ENCODE measurements around the gene RNF151.
"Not testable (repeated sequence)": the region's sequence is repeated elsewhere in the genome, so short reads cannot be mapped to it uniquely, and the experiment has no call there.

Gene RNF151

DNA sequence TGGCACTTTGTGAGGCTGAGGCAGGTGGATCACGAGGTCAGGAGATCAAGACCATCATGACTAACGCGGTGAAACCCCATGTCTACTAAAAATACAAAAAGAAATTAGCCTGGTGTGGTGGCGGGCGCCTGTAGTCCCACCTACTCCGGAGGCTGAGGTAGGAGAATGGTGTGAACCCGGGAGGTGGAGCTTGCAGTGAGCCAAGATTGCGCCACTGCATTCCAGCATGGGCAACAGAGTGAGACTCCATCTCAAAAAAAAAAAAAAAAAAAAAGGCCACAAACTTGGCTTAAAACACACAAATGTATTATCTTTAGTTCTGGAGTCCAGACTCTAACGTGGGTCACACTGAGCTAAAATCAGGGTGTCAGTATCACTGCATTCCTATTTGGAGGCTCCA lies 45.1 kb downstream of the RNF151 start:
- not testable (repeated sequence) for H3K14ac ChIP-seq (ENCODE audit: low read length in 2 of 2); H3K79me1 ChIP-seq (replicated peaks; ENCODE audit: low read length, poor library complexity, severe bottlenecking); H3K9ac ChIP-seq (ENCODE audit: low read length); H3K4me2 ChIP-seq (ENCODE audit: low read length, poor library complexity, severe bottlenecking); H2BK5ac ChIP-seq (ENCODE audit: low read depth, low read length, poor library complexity, severe bottlenecking); H3K4ac ChIP-seq (ENCODE audit: low read depth in 1 of 2, low read length in 2 of 2); H2AFZ ChIP-seq (ENCODE audit: low read depth, low read length); H2BK120ac ChIP-seq (ENCODE audit: low read depth, low read length); H4K91ac ChIP-seq (ENCODE audit: low read length); H3K18ac ChIP-seq (ENCODE audit: low read depth in 1 of 2, low read length in 2 of 2); H3K27ac ChIP-seq (ENCODE audit: low read length, poor library complexity, severe bottlenecking); DNase-seq; H3K9me3 ChIP-seq (ENCODE audit: control insufficient read depth, low read length); H3K23ac ChIP-seq (ENCODE audit: low read length in 2 of 2); H2BK12ac ChIP-seq (ENCODE audit: low read length in 2 of 2); H3K27me3 ChIP-seq (ENCODE audit: control insufficient read depth in 1 of 2, insufficient read depth in 1 of 2, low read length in 2 of 2); H2AK5ac ChIP-seq (ENCODE audit: low read length, severe bottlenecking); H2BK15ac ChIP-seq (ENCODE audit: low read depth, poor library complexity, severe bottlenecking); H4K8ac ChIP-seq (ENCODE audit: low read length); H3K4me3 ChIP-seq (ENCODE audit: insufficient read depth in 1 of 2, low read depth in 1 of 2, low read length in 2 of 2)
- Histone ChIP-seq H3K4me1 (ENCODE audit: control insufficient read depth, insufficient read depth, low read depth, low read length) (peaks cover 25% of the 10 kb centered on the region), H3K36me3 (ENCODE audit: control insufficient read depth in 1 of 2, insufficient read depth in 2 of 2, low read depth in 1 of 2, low read length in 2 of 2) (peaks cover 0 to 12% of the 10 kb centered on the region in 2 experiments)
- 67% methylated on average over 3 of the region's 9 CpGs for WGBS

DNA sequence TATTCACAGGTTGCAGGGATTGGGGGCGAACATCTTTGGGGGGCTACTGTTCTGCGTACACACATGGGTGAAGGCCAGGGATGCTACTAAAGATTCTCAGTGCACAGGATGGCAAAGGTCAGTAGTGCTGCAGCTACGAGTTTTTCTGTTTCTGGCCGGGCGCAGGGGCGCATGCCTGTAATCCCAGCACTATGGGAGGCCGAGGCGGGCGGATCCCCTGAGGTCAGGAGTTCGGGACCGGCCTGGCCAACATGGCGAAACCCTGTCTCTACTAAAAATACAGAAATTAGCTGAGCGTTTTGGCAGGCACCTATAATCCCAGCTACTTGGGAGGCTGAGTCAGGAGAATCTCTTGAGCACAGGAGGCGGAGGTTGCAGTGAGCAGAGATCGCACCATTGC lies 46.9 kb downstream of the RNF151 start:
- H3K18ac ChIP-seq (ENCODE audit: low read depth in 1 of 2, low read length in 2 of 2): peak overlapping the region in 1 of 2 experiments; percentile 19
- no peak overlapping the region for H3K4ac ChIP-seq (ENCODE audit: low read depth in 1 of 2, low read length in 2 of 2)
- no peak overlapping the region for H2BK5ac ChIP-seq (ENCODE audit: low read depth, low read length, poor library complexity, severe bottlenecking)
- no peak overlapping the region for H4K91ac ChIP-seq (ENCODE audit: low read length)
- H4K8ac ChIP-seq (ENCODE audit: low read length): no peak overlapping the region
- no peak for DNase-seq
- no peak overlapping the region for H3K14ac ChIP-seq (ENCODE audit: low read length in 2 of 2)
- H3K4me3 ChIP-seq (ENCODE audit: insufficient read depth in 1 of 2, low read depth in 1 of 2, low read length in 2 of 2): no peak overlapping the region
- H3K27ac ChIP-seq (ENCODE audit: low read length, poor library complexity, severe bottlenecking): no peak overlapping the region
- 85% methylated on average over 14 of the region's 15 CpGs for WGBS
- peaks cover 3 to 5% of the 10 kb centered on the region in 2 experiments for H3K27me3 ChIP-seq (ENCODE audit: control insufficient read depth in 1 of 2, insufficient read depth in 1 of 2, low read length in 2 of 2)
- H3K36me3 ChIP-seq (ENCODE audit: control insufficient read depth in 1 of 2, insufficient read depth in 2 of 2, low read depth in 1 of 2, low read length in 2 of 2): no peaks in the 10 kb centered on the region
- H2AK5ac ChIP-seq (ENCODE audit: low read length, severe bottlenecking): no peak overlapping the region
- no peak overlapping the region for H3K4me2 ChIP-seq (ENCODE audit: low read length, poor library complexity, severe bottlenecking)
- no peak overlapping the region for H3K23ac ChIP-seq (ENCODE audit: low read length in 2 of 2)
- H3K79me1 ChIP-seq (replicated peaks; ENCODE audit: low read length, poor library complexity, severe bottlenecking): peaks cover 5% of the 10 kb centered on the region
- H3K9me3 ChIP-seq (ENCODE audit: control insufficient read depth, low read length): no peaks in the 10 kb centered on the region
- no peak overlapping the region for H2BK15ac ChIP-seq (ENCODE audit: low read depth, poor library complexity, severe bottlenecking)
- peaks cover 9% of the 10 kb centered on the region for H3K4me1 ChIP-seq (ENCODE audit: control insufficient read depth, insufficient read depth, low read depth, low read length)
- no peak overlapping the region for H3K9ac ChIP-seq (ENCODE audit: low read length)
- no peak overlapping the region for H2BK12ac ChIP-seq (ENCODE audit: low read length in 2 of 2)
- H2AFZ ChIP-seq (ENCODE audit: low read depth, low read length): no peak overlapping the region
- H2BK120ac ChIP-seq (ENCODE audit: low read depth, low read length): no peak overlapping the region

DNA sequence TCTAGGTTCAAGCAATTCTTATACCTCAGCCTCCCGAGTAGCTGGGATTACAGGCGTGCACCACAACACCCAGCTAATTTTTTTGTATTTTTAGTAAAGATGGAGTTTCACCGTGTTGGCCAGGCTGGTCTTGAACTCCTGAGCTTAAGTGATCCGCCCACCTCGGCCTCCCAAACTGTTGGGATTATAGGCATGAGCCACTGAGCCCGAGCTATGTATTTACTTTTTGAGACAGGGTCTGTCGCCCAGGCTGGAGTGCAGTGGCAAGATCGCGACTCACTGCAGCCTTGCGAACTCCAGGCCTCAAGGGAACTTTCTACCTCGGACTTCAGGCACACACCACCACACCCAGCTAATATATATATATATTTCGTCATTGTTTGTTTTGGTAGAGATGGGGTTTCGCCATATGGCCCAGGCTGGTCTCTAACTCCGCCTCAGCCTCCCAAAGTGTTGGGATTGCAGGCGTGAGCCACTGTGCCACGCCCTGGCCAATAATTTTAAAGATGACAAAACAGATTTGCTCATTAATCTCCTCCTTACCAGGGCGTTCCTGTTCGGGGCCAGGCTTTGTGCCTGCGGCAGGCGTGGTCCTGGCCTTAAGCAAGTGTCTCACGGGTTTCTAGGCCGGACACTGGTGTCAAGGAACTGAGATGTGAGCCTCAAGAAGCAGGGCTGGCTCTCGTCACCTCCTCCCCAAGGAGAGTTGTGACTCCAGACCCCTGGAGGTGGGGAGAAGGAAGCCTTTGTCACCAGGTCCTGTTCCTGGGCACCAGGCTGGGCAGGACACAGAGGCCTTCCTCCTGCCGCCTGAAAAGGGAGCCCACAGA lies 48.7 kb downstream of the RNF151 start:
- 80% methylated on average over 20 of the region's 24 CpGs for WGBS
- no peak overlapping the region for H3K14ac ChIP-seq (ENCODE audit: low read length in 2 of 2)
- H2AK5ac ChIP-seq (ENCODE audit: low read length, severe bottlenecking): no peak overlapping the region
- H3K4me2 ChIP-seq (ENCODE audit: low read length, poor library complexity, severe bottlenecking): no peak overlapping the region
- H3K4me1 ChIP-seq (ENCODE audit: control insufficient read depth, insufficient read depth, low read depth, low read length): peaks cover 17% of the 10 kb centered on the region
- H3K27ac ChIP-seq (ENCODE audit: low read length, poor library complexity, severe bottlenecking): no peak overlapping the region
- no peak overlapping the region for H2BK120ac ChIP-seq (ENCODE audit: low read depth, low read length)
- H3K36me3 ChIP-seq (ENCODE audit: control insufficient read depth in 1 of 2, insufficient read depth in 2 of 2, low read depth in 1 of 2, low read length in 2 of 2): no peaks in the 10 kb centered on the region
- no peak overlapping the region for H2AFZ ChIP-seq (ENCODE audit: low read depth, low read length)
- H2BK12ac ChIP-seq (ENCODE audit: low read length in 2 of 2): no peak overlapping the region
- H3K9ac ChIP-seq (ENCODE audit: low read length): no peak overlapping the region
- no peak overlapping the region for H2BK15ac ChIP-seq (ENCODE audit: low read depth, poor library complexity, severe bottlenecking)
- H3K79me1 ChIP-seq (replicated peaks; ENCODE audit: low read length, poor library complexity, severe bottlenecking): peaks cover 4% of the 10 kb centered on the region
- H3K27me3 ChIP-seq (ENCODE audit: control insufficient read depth in 1 of 2, insufficient read depth in 1 of 2, low read length in 2 of 2): peaks cover 14 to 20% of the 10 kb centered on the region in 2 experiments
- H4K91ac ChIP-seq (ENCODE audit: low read length): peak overlapping the region; percentile 82
- H2BK5ac ChIP-seq (ENCODE audit: low read depth, low read length, poor library complexity, severe bottlenecking): no peak overlapping the region
- H3K9me3 ChIP-seq (ENCODE audit: control insufficient read depth, low read length): no peaks in the 10 kb centered on the region
- no peak overlapping the region for H3K4me3 ChIP-seq (ENCODE audit: insufficient read depth in 1 of 2, low read depth in 1 of 2, low read length in 2 of 2)
- H3K23ac ChIP-seq (ENCODE audit: low read length in 2 of 2): no peak overlapping the region
- H3K4ac ChIP-seq (ENCODE audit: low read depth in 1 of 2, low read length in 2 of 2): no peak overlapping the region
- H3K18ac ChIP-seq (ENCODE audit: low read depth in 1 of 2, low read length in 2 of 2): no peak overlapping the region
- DNase-seq: peak; percentile 60
- H4K8ac ChIP-seq (ENCODE audit: low read length): peak overlapping the region; percentile 94

DNA sequence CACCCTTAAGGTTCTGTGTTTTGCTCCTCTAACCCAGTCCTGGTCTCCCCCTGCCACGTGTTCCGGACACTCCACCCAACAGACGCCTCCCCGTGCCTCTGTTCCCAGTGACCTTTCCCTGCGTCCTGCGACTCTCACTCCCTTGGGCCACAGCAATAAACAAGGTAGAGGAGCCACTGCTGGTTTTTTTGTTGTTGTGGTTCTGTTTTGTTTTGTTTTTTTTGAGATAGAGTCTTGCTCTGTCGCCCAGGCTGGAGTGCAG lies 49.2 kb downstream of the RNF151 start:
- H3K9ac ChIP-seq (ENCODE audit: low read length): no peak overlapping the region
- H3K4ac ChIP-seq (ENCODE audit: low read depth in 1 of 2, low read length in 2 of 2): no peak overlapping the region
- H3K27ac ChIP-seq (ENCODE audit: low read length, poor library complexity, severe bottlenecking): no peak overlapping the region
- H3K14ac ChIP-seq (ENCODE audit: low read length in 2 of 2): no peak overlapping the region
- no peak overlapping the region for H2AFZ ChIP-seq (ENCODE audit: low read depth, low read length)
- H3K79me1 ChIP-seq (replicated peaks; ENCODE audit: low read length, poor library complexity, severe bottlenecking): no peaks in the 10 kb centered on the region
- no peak overlapping the region for H2BK120ac ChIP-seq (ENCODE audit: low read depth, low read length)
- H3K4me3 ChIP-seq (ENCODE audit: insufficient read depth in 1 of 2, low read depth in 1 of 2, low read length in 2 of 2): no peak overlapping the region
- H2BK15ac ChIP-seq (ENCODE audit: low read depth, poor library complexity, severe bottlenecking): no peak overlapping the region
- peaks cover 17% of the 10 kb centered on the region for H3K4me1 ChIP-seq (ENCODE audit: control insufficient read depth, insufficient read depth, low read depth, low read length)
- no peaks in the 10 kb centered on the region for H3K36me3 ChIP-seq (ENCODE audit: control insufficient read depth in 1 of 2, insufficient read depth in 2 of 2, low read depth in 1 of 2, low read length in 2 of 2)
- peaks cover 20 to 26% of the 10 kb centered on the region in 2 experiments for H3K27me3 ChIP-seq (ENCODE audit: control insufficient read depth in 1 of 2, insufficient read depth in 1 of 2, low read length in 2 of 2)
- H4K8ac ChIP-seq (ENCODE audit: low read length): peak overlapping the region; percentile 94
- no peak overlapping the region for H2BK5ac ChIP-seq (ENCODE audit: low read depth, low read length, poor library complexity, severe bottlenecking)
- H3K4me2 ChIP-seq (ENCODE audit: low read length, poor library complexity, severe bottlenecking): no peak overlapping the region
- H3K9me3 ChIP-seq (ENCODE audit: control insufficient read depth, low read length): no peaks in the 10 kb centered on the region
- H3K18ac ChIP-seq (ENCODE audit: low read depth in 1 of 2, low read length in 2 of 2): no peak overlapping the region
- no peak for DNase-seq
- no peak overlapping the region for H3K23ac ChIP-seq (ENCODE audit: low read length in 2 of 2)
- no peak overlapping the region for H2AK5ac ChIP-seq (ENCODE audit: low read length, severe bottlenecking)
- H2BK12ac ChIP-seq (ENCODE audit: low read length in 2 of 2): no peak overlapping the region
- 87% methylated on average over 7 of the region's 7 CpGs for WGBS
- peak overlapping the region; percentile 82 for H4K91ac ChIP-seq (ENCODE audit: low read length)

Measured in mesenchymal stem cell (in vitro differentiated cells and primary cell).